Measurements from ENCODE around the gene ZFP36L2.

ZFP36L2 gene

GRCh38 chr2:43233218-43234212, 7.1 kb upstream of the ZFP36L2 start:
- H3K18ac ChIP-seq (ENCODE audit: low read length), result no peak overlapping the region
- no peaks in the 10 kb centered on the region for H3K27me3 ChIP-seq (ENCODE audit: control insufficient read depth in 3 of 3, insufficient read depth in 3 of 3, low read depth in 1 of 3, low read length in 3 of 3)
- no peak overlapping the region for H2BK120ac ChIP-seq (ENCODE audit: low read depth, low read length)
- no peak overlapping the region for H3K27ac ChIP-seq (replicated peaks; ENCODE audit: low read length)
- H2BK5ac ChIP-seq (ENCODE audit: low read length), result no peak overlapping the region
- peaks cover 1 to 6% of the 10 kb centered on the region in 2 donors for H3K4me1 ChIP-seq (ENCODE audit: control insufficient read depth in 2 of 2, insufficient read depth in 1 of 2, low read depth in 1 of 2, low read length in 2 of 2)
- H3K4me3 ChIP-seq (ENCODE audit: low read length in 2 of 2), result no peak overlapping the region
- no peaks in the 10 kb centered on the region for H3K79me1 ChIP-seq (ENCODE audit: low read depth, low read length)
- H4K8ac ChIP-seq (ENCODE audit: low read depth, low read length), result no peak overlapping the region
- peak overlapping the region; percentile 36 for H2AK5ac ChIP-seq (ENCODE audit: low read depth, low read length)
- no peak overlapping the region for H3K14ac ChIP-seq (ENCODE audit: low read length)
- no peak overlapping the region for H3K4me2 ChIP-seq (ENCODE audit: insufficient read depth, low read length, poor library complexity, severe bottlenecking)
- peaks cover 0 to 19% of the 10 kb centered on the region in 2 donors for H3K36me3 ChIP-seq (replicated peaks in 1 of 2; ENCODE audit: control insufficient read depth in 2 of 2, insufficient read depth in 2 of 2, low read length in 2 of 2)
- H3K4ac ChIP-seq (ENCODE audit: low read length), result no peak overlapping the region
- H2AFZ ChIP-seq (ENCODE audit: low read length), result no peak overlapping the region
- no peak overlapping the region for H4K91ac ChIP-seq (ENCODE audit: low read depth, low read length, poor library complexity)
- H2BK15ac ChIP-seq (ENCODE audit: low read length), result no peak overlapping the region
- no CpG with 5 or more reads among the region's 9 CpGs for WGBS, 2 donors (ENCODE audit: extremely low coverage in 2 of 2, insufficient read length in 2 of 2, insufficient replicate concordance in 1 of 2)
- no peak overlapping the region for H3K23ac ChIP-seq (ENCODE audit: low read depth, low read length, poor library complexity)
- no peak overlapping the region for H3K9ac ChIP-seq (ENCODE audit: low read depth, low read length, poor library complexity)
- H3K9me3 ChIP-seq (replicated peaks in 1 of 2; ENCODE audit: control insufficient read depth in 2 of 2, insufficient read depth in 1 of 2, low read depth in 1 of 2, low read length in 2 of 2), result no peaks in the 10 kb centered on the region
- H2BK12ac ChIP-seq (ENCODE audit: low read length), result no peak overlapping the region
- no peak for DNase-seq (ENCODE audit: low spot score)

GRCh38 chr2:43230951-43231827, 4.8 kb upstream of the ZFP36L2 start:
- Histone ChIP-seq H3K4me1 (ENCODE audit: control insufficient read depth in 2 of 2, insufficient read depth in 1 of 2, low read depth in 1 of 2, low read length in 2 of 2) (peaks cover 5 to 15% of the 10 kb centered on the region in 2 donors), H3K79me1 (ENCODE audit: low read depth, low read length) (peaks cover 4% of the 10 kb centered on the region), H4K8ac (ENCODE audit: low read depth, low read length) (no peak overlapping the region), H2BK120ac (ENCODE audit: low read depth, low read length) (no peak overlapping the region), H3K27me3 (ENCODE audit: control insufficient read depth in 3 of 3, insufficient read depth in 3 of 3, low read depth in 1 of 3, low read length in 3 of 3) (no peaks in the 10 kb centered on the region), H3K14ac (ENCODE audit: low read length) (no peak overlapping the region), H3K9ac (ENCODE audit: low read depth, low read length, poor library complexity) (no peak overlapping the region), H3K9me3 (replicated peaks in 1 of 2; ENCODE audit: control insufficient read depth in 2 of 2, insufficient read depth in 1 of 2, low read depth in 1 of 2, low read length in 2 of 2) (no peaks in the 10 kb centered on the region), H3K4me2 (ENCODE audit: insufficient read depth, low read length, poor library complexity, severe bottlenecking) (no peak overlapping the region), H2AK5ac (ENCODE audit: low read depth, low read length) (no peak overlapping the region), H4K91ac (ENCODE audit: low read depth, low read length, poor library complexity) (no peak overlapping the region), H3K18ac (ENCODE audit: low read length) (no peak overlapping the region), H2BK12ac (ENCODE audit: low read length) (no peak overlapping the region), H2AFZ (ENCODE audit: low read length) (no peak overlapping the region), H3K36me3 (replicated peaks in 1 of 2; ENCODE audit: control insufficient read depth in 2 of 2, insufficient read depth in 2 of 2, low read length in 2 of 2) (peaks cover 0 to 19% of the 10 kb centered on the region in 2 donors), H2BK15ac (ENCODE audit: low read length) (no peak overlapping the region), H3K23ac (ENCODE audit: low read depth, low read length, poor library complexity) (no peak overlapping the region), H3K4ac (ENCODE audit: low read length) (no peak overlapping the region), H3K27ac (replicated peaks; ENCODE audit: low read length) (no peak overlapping the region), H2BK5ac (ENCODE audit: low read length) (no peak overlapping the region), H3K4me3 (ENCODE audit: low read length in 2 of 2) (no peak overlapping the region)
- no peak for DNase-seq (ENCODE audit: low spot score)
- no CpG with 5 or more reads among the region's 7 CpGs for WGBS, 2 donors (ENCODE audit: extremely low coverage in 2 of 2, insufficient read length in 2 of 2, insufficient replicate concordance in 1 of 2)

- Histone ChIP-seq H3K23ac (ENCODE audit: low read depth, low read length, poor library complexity) (no peak overlapping the region), H3K27me3 (ENCODE audit: control insufficient read depth in 3 of 3, insufficient read depth in 3 of 3, low read depth in 1 of 3, low read length in 3 of 3) (no peaks in the 10 kb centered on the region), H3K79me1 (ENCODE audit: low read depth, low read length) (peaks cover 8% of the 10 kb centered on the region), H2AK5ac (ENCODE audit: low read depth, low read length) (no peak overlapping the region), H3K18ac (ENCODE audit: low read length) (no peak overlapping the region), H4K8ac (ENCODE audit: low read depth, low read length) (no peak overlapping the region), H3K14ac (ENCODE audit: low read length) (no peak overlapping the region), H2BK5ac (ENCODE audit: low read length) (no peak overlapping the region), H3K9me3 (replicated peaks in 1 of 2; ENCODE audit: control insufficient read depth in 2 of 2, insufficient read depth in 1 of 2, low read depth in 1 of 2, low read length in 2 of 2) (no peaks in the 10 kb centered on the region), H3K36me3 (replicated peaks in 1 of 2; ENCODE audit: control insufficient read depth in 2 of 2, insufficient read depth in 2 of 2, low read length in 2 of 2) (peaks cover 0 to 19% of the 10 kb centered on the region in 2 donors), H2BK15ac (ENCODE audit: low read length) (no peak overlapping the region), H2BK120ac (ENCODE audit: low read depth, low read length) (no peak overlapping the region), H3K4me3 (ENCODE audit: low read length in 2 of 2) (no peak overlapping the region), H3K4ac (ENCODE audit: low read length) (no peak overlapping the region), H3K4me1 (ENCODE audit: control insufficient read depth in 2 of 2, insufficient read depth in 1 of 2, low read depth in 1 of 2, low read length in 2 of 2) (peaks cover 5 to 15% of the 10 kb centered on the region in 2 donors), H3K27ac (replicated peaks; ENCODE audit: low read length) (no peak overlapping the region), H3K9ac (ENCODE audit: low read depth, low read length, poor library complexity) (no peak overlapping the region), H2AFZ (ENCODE audit: low read length) (no peak overlapping the region), H2BK12ac (ENCODE audit: low read length) (no peak overlapping the region), H3K4me2 (ENCODE audit: insufficient read depth, low read length, poor library complexity, severe bottlenecking) (no peak overlapping the region), H4K91ac (ENCODE audit: low read depth, low read length, poor library complexity) (no peak overlapping the region)
- DNase-seq (ENCODE audit: low spot score), result no peak
- no CpG with 5 or more reads among the region's 4 CpGs for WGBS, 2 donors (ENCODE audit: extremely low coverage in 2 of 2, insufficient read length in 2 of 2, insufficient replicate concordance in 1 of 2)
Observed at GRCh38 chr2:43230351-43230885, 4.0 kb upstream of the ZFP36L2 start.
